ENCODE data around the gene MCRS1. TPM values are rescaled to one million over a fixed set of nuclear protein-coding genes. Genes with fewer than 3 reads are reported as not detected.
"Not testable (repeated sequence)": the region's sequence is repeated elsewhere in the genome, so short reads cannot be mapped to it uniquely, and the experiment has no call there.

The MCRS1 gene
- total RNA-seq, 2 experiments from 2014 or later: 57.1 to 61.1 TPM

- H3K9me3 Mint-ChIP-seq: peaks cover 2% of the 10 kb centered on the region
- no peaks in the 10 kb centered on the region for H3K36me3 Mint-ChIP-seq (ENCODE audit: low read depth)
- intact Hi-C loops (cut with micrococcal nuclease): no loop called here
- peaks cover 2% of the 10 kb centered on the region for H3K4me1 Mint-ChIP-seq (ENCODE audit: low read depth)
- no peak overlapping the region for H3K4me3 Mint-ChIP-seq
- no peak for DNase-seq
- no peak overlapping the region for H3K27ac Mint-ChIP-seq
- peaks cover 16% of the 10 kb centered on the region for H3K27me3 Mint-ChIP-seq
- TF ChIP-seq CTCF (IDR thresholded peaks at IDR 0.05): no peak
- ATAC-seq: no peak
- CTCF ChIA-PET: interaction anchor here (1.6 to 3.1 kb wide), 2 partner anchors 13 to 29 kb away, joined by 5 to 8 read pairs; partner anchors contain the start of gene PRPF40B
- POLR2A ChIA-PET: interaction anchor here (0.7 kb wide), 1 partner anchor 12 kb away, joined by 3 read pairs; no protein-coding TSS in a partner anchor
Measured at GRCh38 chr12:49609875-49610154, 41.9 kb upstream of the MCRS1 start.

- H3K36me3 Mint-ChIP-seq (ENCODE audit: low read depth): no peaks in the 10 kb centered on the region
- no peak for TF ChIP-seq CTCF (IDR thresholded peaks at IDR 0.05)
- peaks cover 2% of the 10 kb centered on the region for H3K9me3 Mint-ChIP-seq
- ChIA-PET POLR2A (interaction anchor here (0.7 kb wide), 1 partner anchor 13 kb away, joined by 3 read pairs; no protein-coding TSS in a partner anchor), CTCF (interaction anchor here (0.6 to 3.1 kb wide), 3 partner anchors 13 to 87 kb away, joined by 3 to 8 read pairs (median 5); partner anchors contain the start of gene PRPF40B)
- H3K27ac Mint-ChIP-seq: no peak overlapping the region
- peaks cover 2% of the 10 kb centered on the region for H3K4me1 Mint-ChIP-seq (ENCODE audit: low read depth)
- H3K4me3 Mint-ChIP-seq: no peak overlapping the region
- intact Hi-C loops (cut with micrococcal nuclease): no loop called here
- DNase-seq (no peak), ATAC-seq (no peak)
- H3K27me3 Mint-ChIP-seq: peaks cover 13% of the 10 kb centered on the region
Measured at GRCh38 chr12:49609059-49609874, 41.3 kb upstream of the MCRS1 start.

GRCh38 chr12:49605539-49605938 is 37.6 kb upstream of the MCRS1 start, which contains the start of gene FAM186B:
TSS of gene FAM186B (minus strand) at chr12:49605639. CDS start at chr12:49605477, 162 bp downstream.
- POLR2A ChIA-PET: interaction anchor here (1.0 to 1.4 kb wide), 2 partner anchors 17 to 33 kb away, joined by 3 to 4 read pairs; no protein-coding TSS in a partner anchor
- intact Hi-C loops (cut with micrococcal nuclease); ATAC-seq; H3K9me3 Mint-ChIP-seq; DNase-seq; H3K4me3 Mint-ChIP-seq; H3K27ac Mint-ChIP-seq; H3K36me3 Mint-ChIP-seq (ENCODE audit: low read depth); H3K27me3 Mint-ChIP-seq; H3K4me1 Mint-ChIP-seq (ENCODE audit: low read depth): not testable (repeated sequence)
- CTCF ChIA-PET: interaction anchor here (2.8 kb wide), 1 partner anchor 25 kb away, joined by 16 read pairs; no protein-coding TSS in a partner anchor

GRCh38 chr12:49604856-49605255 is 36.9 kb upstream of the MCRS1 start:
- H3K27me3 Mint-ChIP-seq: peaks cover 4% of the 10 kb centered on the region
- intact Hi-C loops (cut with micrococcal nuclease): no loop called here
- ATAC-seq (no peak), DNase-seq (no peak)
- H3K4me1 Mint-ChIP-seq (ENCODE audit: low read depth): peaks cover 2% of the 10 kb centered on the region
- H3K36me3 Mint-ChIP-seq (ENCODE audit: low read depth): no peaks in the 10 kb centered on the region
- H3K4me3 Mint-ChIP-seq: no peak overlapping the region
- no peak overlapping the region for H3K27ac Mint-ChIP-seq
- ChIA-PET POLR2A (interaction anchor here (1.0 to 1.4 kb wide), 2 partner anchors 18 to 34 kb away, joined by 3 to 4 read pairs; no protein-coding TSS in a partner anchor), CTCF (interaction anchor here (1.3 to 2.8 kb wide), 3 partner anchors 19 to 51 kb away, joined by 3 to 16 read pairs (median 3); no protein-coding TSS in a partner anchor)
- H3K9me3 Mint-ChIP-seq: no peaks in the 10 kb centered on the region
- TF ChIP-seq CTCF (IDR thresholded peaks at IDR 0.05): no peak

- ChIA-PET CTCF (interaction anchor here (1.3 to 2.8 kb wide), 4 partner anchors 10 to 50 kb away, joined by 3 to 16 read pairs (median 4); no protein-coding TSS in a partner anchor), POLR2A (no interaction called here)
- Mint-ChIP-seq H3K4me1 (ENCODE audit: low read depth) (peaks cover 2% of the 10 kb centered on the region), H3K27ac (no peak overlapping the region), H3K9me3 (no peaks in the 10 kb centered on the region), H3K4me3 (no peak overlapping the region), H3K36me3 (ENCODE audit: low read depth) (no peaks in the 10 kb centered on the region), H3K27me3 (peaks cover 1% of the 10 kb centered on the region)
- intact Hi-C loops (cut with micrococcal nuclease): no loop called here
- ATAC-seq: no peak
- no peak for TF ChIP-seq CTCF (IDR thresholded peaks at IDR 0.05)
- no peak for DNase-seq
Measured at GRCh38 chr12:49603721-49604120, 35.8 kb upstream of the MCRS1 start.

Data from activated CD8-positive, alpha-beta T cell treated with anti-CD3 and anti-CD28 coated beads for 36 hours (primary cell).